ENCODE measurements around the gene PAPOLA.

GRCh38 chr14:96484399-96484798, 17.8 kb upstream of the PAPOLA start:
- TF ChIP-seq ELK4 (IDR thresholded peaks at IDR 0.05; ENCODE audit: borderline replicate concordance, low read depth, low read length), result no peak
- TF ChIP-seq ZNF274 (IDR thresholded peaks at IDR 0.05; ENCODE audit: low read length), result no peak
- TF ChIP-seq ZNF274 (tag by site-specific recombination; IDR thresholded peaks at IDR 0.05; ENCODE audit: borderline replicate concordance), result no peak
- no peak for TF ChIP-seq CTCF (tag by site-specific recombination; IDR thresholded peaks at IDR 0.05)
- no peak for TF ChIP-seq EGR2 (tag by site-specific recombination; IDR thresholded peaks at IDR 0.05; ENCODE audit: low read depth)
- TF ChIP-seq ZBTB49 (tag by site-specific recombination; IDR thresholded peaks at IDR 0.05; ENCODE audit: low read depth), result no peak
- TF ChIP-seq ZNF10 (tag by site-specific recombination; IDR thresholded peaks at IDR 0.05), result no peak
- no peak for TF ChIP-seq SCRT2 (tag by site-specific recombination; IDR thresholded peaks at IDR 0.05)
- no peak for TF ChIP-seq TCF7L2 (IDR thresholded peaks at IDR 0.05; ENCODE audit: borderline replicate concordance, low read depth, low read length)
- no peak for TF ChIP-seq YY1 (tag by site-specific recombination; IDR thresholded peaks at IDR 0.05)
- TF ChIP-seq SP2 (tag by site-specific recombination; IDR thresholded peaks at IDR 0.05), result no peak

All from HEK293 (cell line).